Motor neuron (in vitro differentiated cells): ENCODE results near the gene C11orf65. TPM values are rescaled to one million over a fixed set of nuclear protein-coding genes. Genes with fewer than 3 reads are reported as not detected.

Experiments used
- ATAC-seq, 8 experiments: fragments of 200-7000 bp; cut with Tn5 transposase; replicated peaks in 6 of 8; 2 replicates each; pipeline ENCODE4 v1.8.0; 2021; ENCODE audit warnings: mild to moderate bottlenecking in 8 of 8, moderate library complexity in 8 of 8
- H3K27ac ChIP-seq, 2 donors: fragments of 250-450 bp; sonication (Bioruptor Pico); 2 replicates each; pipeline ENCODE4 v1.9.0; 2021; ENCODE audit warnings: antibody characterized with exemption in 2 of 2, mild to moderate bottlenecking in 2 of 2, moderate library complexity in 1 of 2
- H3K4me1 ChIP-seq, 2 donors: fragments of 250-450 bp; sonication (Bioruptor Pico); replicated peaks in 1 of 2; 2 replicates each; pipeline ENCODE4 v1.6.1; 2021; ENCODE audit warnings: antibody characterized with exemption in 2 of 2, mild to moderate bottlenecking in 2 of 2, moderate library complexity in 1 of 2
- H3K4me3 ChIP-seq, 5 donors: fragments of 250-450 bp; sonication (Bioruptor Pico); 2 replicates each; pipeline ENCODE4 v1.9.0; 2021; ENCODE audit warnings: antibody characterized with exemption in 5 of 5, mild to moderate bottlenecking in 5 of 5, moderate library complexity in 4 of 5
- WGBS, 10 experiments: fragments of 450-650 bp; shearing (Covaris generic); methylation state at CpG; one replicate each; pipeline ENCODE4 v1.0.0; 2022; 5-methylcytosine and 5-hydroxymethylcytosine counted together
- in situ Hi-C, 9 experiments: fragments of 400-800 bp; cut with MboI; loops; one replicate each; pipeline ENCODE4 v1.15.0; 2021; ENCODE audit warnings: low sequenced_read_pairs in 9 of 9, low pct_unique_long_range_greater_than_20kb in 2 of 9; ENCODE audit not compliant: unreplicated experiment in 9 of 9
- total RNA-seq, 8 experiments: library from RNA; unstranded; fragments of 300-600 nt; gene quantifications; 2 replicates each; pipeline versions ENCODE4 v1.2.3 to v1.2.4, GENCODE V29; 2022

The C11orf65 gene
- total RNA-seq, 8 experiments from 2014 or later: 1.4 to 4.0 (median 2.9) TPM

DNA sequence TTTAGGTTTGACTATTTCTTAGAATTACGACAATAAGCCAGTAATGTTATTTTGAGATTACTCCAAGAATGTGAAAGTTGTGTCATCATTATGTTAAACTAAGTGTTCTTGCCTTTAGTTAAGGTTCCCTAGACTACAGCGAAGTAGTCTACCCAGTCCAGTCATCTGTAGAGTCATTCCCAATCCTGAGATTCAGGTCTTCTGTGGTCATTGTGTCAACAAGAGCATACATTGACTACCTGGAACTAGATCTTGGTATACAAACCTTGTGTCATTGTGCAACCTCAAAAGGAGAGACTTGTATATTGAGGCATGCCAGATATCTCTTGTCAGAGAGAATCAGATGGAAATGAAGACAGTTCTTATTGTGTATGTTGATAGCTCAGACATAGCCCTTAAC is 128.6 kb downstream of the C11orf65 start:
- Histone ChIP-seq H3K4me3 (no peak overlapping the region), H3K4me1 (peaks cover 0 to 8% of the 10 kb centered on the region in 2 donors), H3K27ac (no peak overlapping the region)
- ATAC-seq: no peak
- 94 to 100% (median 100%) methylated on average over 2 of the region's 2 CpGs; no CpG with 5 or more reads in 2 of the 10 experiments for WGBS, 10 experiments
- in situ Hi-C loops: loop anchor here in 2 of 9 experiments (25.0 kb wide), 2 partner anchors 299 to 324 kb away; partner anchors contain the start of gene DDX10 (in 1 of the 2)

DNA sequence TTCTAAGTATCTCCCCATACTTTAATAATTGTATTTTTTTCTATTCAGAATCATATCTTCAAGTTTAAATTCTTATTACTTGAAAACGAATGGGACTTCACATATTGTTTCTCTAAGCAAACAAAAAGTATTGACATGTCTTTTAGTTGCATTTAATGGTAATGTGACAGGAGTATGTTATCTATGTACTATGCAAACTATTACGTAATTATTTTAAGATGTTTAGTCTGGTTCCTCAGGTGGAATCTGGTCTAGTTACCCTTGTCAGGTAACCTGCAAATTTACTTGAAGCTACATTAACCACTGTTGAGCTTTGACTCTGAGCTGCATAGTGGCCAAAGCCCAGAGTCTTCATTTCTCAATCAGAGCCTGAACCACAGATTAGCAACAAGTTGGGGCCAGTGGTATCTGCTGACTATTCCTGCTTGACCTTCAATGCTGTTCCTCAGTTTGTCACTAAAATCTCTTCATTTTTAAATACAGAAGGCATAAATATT is 133.9 kb downstream of the C11orf65 start:
- ATAC-seq: no peak
- H3K4me1 ChIP-seq: no peaks in the 10 kb centered on the region
- in situ Hi-C loops: loop anchor here in 2 of 9 experiments (25.0 kb wide), 2 partner anchors 304 to 329 kb away; partner anchors contain the start of gene DDX10 (in 1 of the 2)
- no peak overlapping the region for H3K27ac ChIP-seq
- 69 to 100% (median 100%) methylated on average over 1 to 2 of the region's 2 CpGs; no CpG with 5 or more reads in 1 of the 10 experiments for WGBS, 10 experiments
- no peak overlapping the region for H3K4me3 ChIP-seq

Other genes with a start within 250 kb of the C11orf65 start
- gene NPAT, start 244.9 kb downstream of the C11orf65 start, total RNA-seq: 10 to 100 TPM; 12.8 to 29.4 (median 17.1) TPM
- gene ATM, start 244.5 kb downstream of the C11orf65 start, total RNA-seq: 100 to 1,000 TPM in 1 of 8 experiments, 10 to 100 TPM in 7; 41.2 to 132 (median 59.1) TPM
- 10 to 100 TPM in 2 of 8 experiments, 1 to 10 TPM in 6; 1.6 to 26.1 (median 8.9) TPM for gene POGLUT3, start 30.9 kb upstream of the C11orf65 start, total RNA-seq
- 10 to 100 TPM in 2 of 8 experiments, 1 to 10 TPM in 2, under 1 TPM in 4; 0.16 to 17.3 (median 0.77) TPM for gene EXPH5, start 126.2 kb upstream of the C11orf65 start, total RNA-seq
- 10 to 100 TPM; 16.0 to 67.6 (median 21.6) TPM for gene DDX10, start 197.5 kb upstream of the C11orf65 start, total RNA-seq